NCI-H146 (cell line): ENCODE results near the gene LRRTM4.
"Not testable (repeated sequence)": the region's sequence is repeated elsewhere in the genome, so short reads cannot be mapped to it uniquely, and the experiment has no call there.

Experiments used
- DNase-seq: peaks from one replicate; lab custom pipeline; 2025; lab: John Stamatoyannopoulos, UW

Gene LRRTM4

GRCh38 chr2:77314721-77315120, 207.5 kb downstream of the LRRTM4 start:
- no peak for DNase-seq

GRCh38 chr2:77310416-77310815, 211.8 kb downstream of the LRRTM4 start:
- no peak for DNase-seq

- no peak for DNase-seq
These were observed 212.5 kb downstream of the LRRTM4 start for GRCh38 chr2:77309725-77310124.

DNA sequence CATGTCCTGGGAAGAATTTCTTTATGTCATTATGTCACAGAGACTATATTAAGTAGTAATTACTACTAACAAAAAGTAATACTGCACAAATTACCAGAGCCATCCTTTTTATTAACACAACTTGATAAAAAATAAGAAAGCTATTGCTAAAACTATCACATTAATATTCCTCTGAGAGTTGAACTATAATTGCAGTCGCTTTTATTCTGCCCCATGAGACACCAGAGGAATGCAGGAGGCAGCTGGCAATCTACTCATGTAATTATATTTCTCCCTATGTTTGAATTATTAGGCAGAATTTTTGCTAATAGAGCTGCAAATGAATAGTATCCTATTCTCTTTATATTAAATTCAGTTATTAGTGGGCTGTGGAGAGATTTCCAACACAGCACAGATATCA, 220.7 kb downstream of the LRRTM4 start:
- no peak for DNase-seq

DNA sequence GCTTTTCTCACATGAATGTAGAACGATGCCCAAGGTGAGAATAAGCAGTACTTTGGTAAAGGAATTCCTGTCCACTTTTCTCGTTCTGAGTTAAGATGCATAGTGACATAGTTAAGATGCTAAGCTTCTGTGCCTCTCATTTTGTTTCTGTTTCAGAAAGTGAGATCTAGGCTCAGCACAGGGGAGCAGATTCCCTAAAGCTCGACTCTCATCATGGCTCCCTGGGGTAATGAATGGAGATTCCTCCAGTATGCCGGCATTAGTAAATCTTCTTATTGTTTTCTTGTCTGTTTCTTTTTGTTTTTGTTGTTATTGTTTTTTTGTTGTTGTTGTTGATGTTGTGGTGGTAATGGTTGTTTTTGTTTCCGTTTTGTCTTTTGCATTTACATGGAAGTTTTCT, 225.4 kb downstream of the LRRTM4 start:
- DNase-seq = no peak

- DNase-seq = no peak
These were observed 227.7 kb downstream of the LRRTM4 start for GRCh38 chr2:77294474-77294873.

DNA sequence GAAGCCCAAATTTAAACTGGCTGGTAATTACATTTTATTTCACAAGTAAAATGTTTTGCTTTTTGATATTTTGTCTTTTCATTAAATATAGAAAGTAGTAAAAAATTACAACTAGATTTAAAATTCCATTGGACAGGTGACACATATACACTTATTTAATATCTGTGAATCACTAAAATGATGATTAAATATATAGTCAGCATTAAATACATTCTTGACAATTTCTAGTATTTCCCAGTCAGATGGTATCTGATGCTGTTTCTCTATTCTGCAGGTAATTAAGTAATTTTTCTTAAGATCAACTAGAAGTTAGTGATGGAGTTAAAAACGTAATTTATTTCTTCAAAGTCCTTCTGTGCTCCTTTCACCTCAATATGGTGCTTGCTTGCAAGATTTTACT, 237.8 kb downstream of the LRRTM4 start:
- DNase-seq = no peak

- DNase-seq = no peak
These were observed 250.9 kb downstream of the LRRTM4 start for GRCh38 chr2:77271262-77271661.

DNA sequence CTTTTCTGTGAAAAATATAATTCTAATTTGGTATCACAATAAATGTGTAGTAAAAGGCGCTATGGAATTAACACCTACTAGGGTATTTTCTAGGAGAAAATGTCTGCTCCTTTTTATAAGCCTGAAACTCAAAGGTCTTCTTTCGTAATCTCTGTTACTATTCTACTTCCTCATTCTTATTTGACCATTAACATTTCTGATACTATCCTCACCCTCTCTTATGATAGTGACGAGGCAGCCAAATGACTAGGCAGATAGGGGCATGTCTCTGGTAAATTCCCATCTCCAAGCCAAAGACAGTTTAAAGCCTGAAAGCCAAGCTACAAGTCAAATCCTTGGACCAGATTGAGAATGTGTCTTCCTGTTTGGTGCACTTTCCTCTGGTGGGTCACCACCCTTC, 251.7 kb downstream of the LRRTM4 start:
- no peak for DNase-seq

DNA sequence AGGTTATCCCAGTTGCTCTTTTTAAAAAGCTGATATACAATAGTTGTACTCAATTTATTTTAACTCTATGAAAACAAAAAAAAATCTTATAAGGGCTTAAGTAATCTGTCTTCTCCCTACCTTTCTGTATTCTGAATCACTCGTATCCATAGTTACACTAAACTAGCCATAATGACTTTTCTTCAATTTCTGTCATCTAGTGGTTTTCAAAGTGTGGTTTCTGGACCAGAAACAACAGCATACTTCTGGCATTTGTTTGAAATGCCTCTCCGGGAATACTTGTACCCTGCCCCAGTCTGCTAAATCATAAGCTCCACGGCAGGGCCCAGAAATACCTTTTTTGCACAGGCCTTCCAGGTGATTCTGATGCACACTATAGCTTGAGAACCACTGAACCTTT, 253.6 kb downstream of the LRRTM4 start:
- DNase-seq = no peak

GRCh38 chr2:77232909-77233425, 289.2 kb downstream of the LRRTM4 start:
- no peak for DNase-seq

GRCh38 chr2:77228391-77228790, 293.8 kb downstream of the LRRTM4 start:
- DNase-seq = no peak

GRCh38 chr2:77210725-77211124, 311.5 kb downstream of the LRRTM4 start:
- DNase-seq = peak; percentile 1

DNA sequence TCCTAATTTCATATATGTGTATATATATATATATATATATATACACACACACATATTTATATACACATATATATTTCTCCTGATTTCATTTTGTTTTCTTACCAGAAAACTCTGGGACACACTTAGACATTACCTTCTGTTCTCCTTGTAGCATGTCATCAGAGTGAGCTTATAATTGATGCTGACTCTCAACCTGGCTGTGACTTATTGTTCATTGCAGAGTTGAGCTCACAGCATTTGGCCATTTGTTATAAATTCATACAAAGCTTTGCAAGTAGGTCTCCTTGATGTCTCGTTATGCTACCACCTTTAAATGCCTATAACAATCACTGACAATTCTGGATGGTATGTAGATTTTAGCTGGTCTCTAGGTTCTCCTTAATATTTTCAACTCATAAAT, 314.8 kb downstream of the LRRTM4 start:
- DNase-seq = no peak

DNA sequence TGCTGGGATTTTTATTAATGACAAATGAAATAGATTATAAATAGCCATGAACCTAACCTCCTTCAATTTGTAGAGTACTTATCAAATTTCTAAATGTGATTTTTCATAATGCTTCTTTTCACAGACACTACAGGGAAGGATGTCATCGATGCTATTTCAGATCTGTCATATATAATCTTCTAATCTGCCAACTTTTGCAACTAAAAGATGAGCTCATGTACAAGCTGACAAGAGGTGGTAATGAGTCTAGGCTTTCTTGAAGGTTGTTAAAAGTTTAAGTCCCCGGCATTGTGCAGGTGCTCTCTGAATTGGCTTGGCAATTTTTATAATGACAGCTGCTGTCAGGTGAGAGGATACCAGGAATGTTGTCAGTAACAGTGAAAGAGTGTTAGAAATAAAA, 320.4 kb downstream of the LRRTM4 start:
- DNase-seq = no peak

GRCh38 chr2:77199411-77199810, 322.8 kb downstream of the LRRTM4 start:
- DNase-seq = no peak

DNA sequence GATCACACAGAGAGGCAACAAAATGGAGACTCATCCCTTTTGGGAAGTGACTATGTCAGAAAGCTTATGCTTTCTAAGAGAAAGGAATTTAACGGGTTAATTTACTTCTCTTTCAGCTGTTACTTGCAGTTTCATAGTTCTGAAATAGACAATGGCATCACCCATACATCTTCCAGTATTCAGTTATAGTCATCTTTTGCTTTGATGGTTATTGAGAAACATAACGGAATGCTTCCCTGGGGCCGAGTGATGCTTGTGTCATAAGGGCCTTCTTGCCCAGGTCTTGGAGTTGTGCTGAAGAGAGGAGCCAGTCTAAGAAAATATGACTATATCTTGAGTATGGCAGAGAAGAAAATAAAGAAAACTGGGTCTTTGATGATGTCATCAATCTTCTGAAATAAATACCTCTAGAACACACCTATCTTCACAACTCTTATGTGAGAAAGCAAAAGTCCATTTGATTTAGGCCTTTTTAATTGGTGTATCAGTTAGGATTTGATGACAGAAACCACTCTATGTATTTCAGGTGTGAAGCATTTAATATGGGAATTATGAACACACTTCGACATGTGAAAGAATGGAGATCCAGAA, 328.2 kb downstream of the LRRTM4 start:
- DNase-seq = no peak

DNA sequence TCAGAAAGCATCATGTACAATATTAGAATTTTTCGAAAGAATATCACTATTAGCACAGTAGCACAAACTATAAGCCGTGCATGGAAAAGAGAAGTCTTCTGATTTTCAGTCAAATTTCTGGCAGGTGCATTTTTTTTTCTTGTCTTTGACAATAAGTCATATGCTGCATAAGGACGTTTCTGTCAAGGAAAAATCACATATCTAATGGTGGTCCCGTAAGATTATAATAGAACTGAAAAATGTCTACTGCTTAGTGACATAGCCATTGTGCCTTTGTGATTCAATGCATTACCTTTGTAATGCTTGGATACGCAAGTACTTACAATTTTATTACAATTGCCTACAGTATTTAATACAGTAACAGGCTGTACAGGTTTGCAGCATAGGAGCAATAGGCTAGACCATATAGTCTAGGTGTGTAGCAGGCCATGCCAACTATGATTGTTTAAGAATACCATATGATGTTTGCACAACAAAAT, 329.3 kb downstream of the LRRTM4 start:
- DNase-seq = no peak

GRCh38 chr2:77191665-77192064, 330.5 kb downstream of the LRRTM4 start:
- DNase-seq = no peak

GRCh38 chr2:77190721-77191346, 331.3 kb downstream of the LRRTM4 start:
- DNase-seq = no peak

GRCh38 chr2:77185052-77185451, 337.1 kb downstream of the LRRTM4 start:
- no peak for DNase-seq

DNA sequence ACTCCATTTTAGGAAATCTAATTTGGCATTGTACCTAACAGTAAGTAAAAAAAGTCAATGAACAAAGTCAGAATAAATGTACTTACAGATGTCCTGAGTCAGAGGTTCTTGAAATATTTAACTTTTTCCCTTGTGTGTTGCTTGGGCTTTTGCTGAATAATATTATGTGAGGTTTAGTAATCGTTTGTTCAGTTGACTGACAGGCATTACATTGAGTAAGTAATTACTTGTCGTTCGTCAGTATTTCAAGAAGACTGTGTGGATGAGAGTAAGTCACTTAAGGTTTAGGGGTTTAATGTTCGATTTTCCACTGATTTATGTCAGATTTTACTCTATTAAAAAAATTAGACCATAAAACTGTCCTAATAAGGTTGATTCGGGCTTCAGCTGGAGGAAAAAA, 342.9 kb downstream of the LRRTM4 start:
- DNase-seq = no peak

- DNase-seq = not testable (repeated sequence)
These were observed 346.9 kb downstream of the LRRTM4 start for GRCh38 chr2:77175266-77175780.

DNA sequence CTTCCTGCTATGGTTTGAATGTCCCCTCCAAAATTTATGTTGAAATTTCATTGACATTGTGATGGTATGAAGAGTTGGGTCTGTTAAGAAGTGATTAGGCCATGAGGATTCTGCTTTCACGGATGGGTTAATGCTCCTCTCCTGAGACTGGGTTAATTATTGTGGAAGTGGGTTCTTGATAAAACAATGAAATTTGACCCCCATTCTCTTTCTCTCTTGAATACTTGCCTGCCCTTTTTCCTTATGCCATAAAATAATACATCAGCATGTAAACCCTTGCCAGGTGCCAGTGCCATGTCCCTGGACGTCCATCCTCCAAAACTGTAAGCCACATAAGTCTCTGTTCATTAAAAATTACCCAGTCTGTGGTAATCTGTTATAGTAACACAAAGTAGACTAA, 352.8 kb downstream of the LRRTM4 start:
- no peak for DNase-seq
